Kidney (tissue), 14 donors: ENCODE results near the gene RBMS3. TPM values are rescaled to one million over a fixed set of nuclear protein-coding genes. Genes with fewer than 3 reads are reported as not detected.
"Not testable (repeated sequence)": the region's sequence is repeated elsewhere in the genome, so short reads cannot be mapped to it uniquely, and the experiment has no call there.

Experiments used
- DNase-seq, 5 donors: peaks; one replicate each; pipeline ENCODE4 v3.0.0-alpha.2; 2013 to 2020
- FAIRE-seq: peaks from 2 replicates; lab custom pipeline; 2012; peaks lifted over from hg19 to GRCh38; lab: Jason Lieb, UNC
- H3K27ac ChIP-seq, 2 donors: one replicate each; pipeline ENCODE4 v1.7.0; 2013; ENCODE audit warnings: low read depth in 2 of 2, low read length in 2 of 2, inconsistent platforms in 1 of 2
- H3K27me3 ChIP-seq: one replicate; pipeline ENCODE4 v1.7.1; 2013; ENCODE audit warnings: low read length, inconsistent platforms; ENCODE audit not compliant: control insufficient read depth, insufficient read depth
- H3K36me3 ChIP-seq, 3 donors: one replicate each; pipeline versions ENCODE4 v1.7.0 to v1.7.1; 2013; ENCODE audit warnings: low read length in 3 of 3, control low read depth in 1 of 3, inconsistent platforms in 1 of 3; ENCODE audit not compliant: insufficient read depth in 3 of 3, control insufficient read depth in 2 of 3
- H3K4me1 ChIP-seq, 3 donors: one replicate each; pipeline versions ENCODE4 v1.7.0 to v1.7.1; 2013; ENCODE audit warnings: low read length in 3 of 3, inconsistent platforms in 1 of 3, low read depth in 1 of 3; ENCODE audit not compliant: control insufficient read depth in 2 of 3, insufficient read depth in 2 of 3
- H3K4me3 ChIP-seq, 3 donors: one replicate each; pipeline versions ENCODE4 v1.7.0 to v1.8.1; 2013; ENCODE audit warnings: low read length in 3 of 3, control low read depth in 1 of 3, inconsistent platforms in 1 of 3
- H3K9ac ChIP-seq, 3 donors: one replicate each; pipeline versions ENCODE4 v1.7.0 to v1.7.1; 2013; ENCODE audit warnings: low read length in 3 of 3, control low read depth in 1 of 3, inconsistent platforms in 1 of 3
- H3K9me3 ChIP-seq, 3 donors: one replicate each; pipeline versions ENCODE4 v1.7.0 to v1.7.1; 2013; ENCODE audit warnings: low read length in 3 of 3, control low read depth in 1 of 3, inconsistent platforms in 1 of 3; ENCODE audit not compliant: control insufficient read depth in 2 of 3, insufficient read depth in 1 of 3
- intact Hi-C: fragments of 100-400 bp; cut with DNase I; formaldehyde crosslinking; loops from one replicate; pipeline ENCODE4 v1.11.1; 2022
- polyA plus RNA-seq: library from polyadenylated mRNA; stranded (reverse); fragments of 350-450 nt; fragmentation: Illumina TruSeq; extraction: RNeasy Lipid Tissue Mini Kit (QIAGEN cat#74804); gene quantifications from one replicate; pipeline ENCODE4 v1.2.3, GENCODE V29; 2014; ENCODE audit warnings: low read depth, low replicate concordance; ENCODE audit not compliant: insufficient read depth
- total RNA-seq: library from RNA; stranded (reverse); fragmentation: NEBNext Ultra II Directional; extraction: Animal tissue kit (Norgen Biotek cat#: 25700); gene quantifications from one replicate; pipeline ENCODE4 v1.2.1, GENCODE V29; 2021
- TF ChIP-seq, protein P1 (sequence below): IDR thresholded peaks from 3 replicates; pipeline ENCODE4 v1.5.1; 2012; ENCODE audit warnings: mild to moderate bottlenecking, moderate library complexity, borderline replicate concordance; ENCODE audit not compliant: insufficient read depth; ENCODE audit errors: extremely low read depth
- donor health status: control.
- donor health status: control.
- donor health status: control.
- donor health status: control.
- donor health status: control.
- donor health status: DM: yes; HTN: yes; CAD: no.
- donor health status: Normal renal cell carcinoma (clear cell type).

RBMS3 gene
- total and polyA plus RNA-seq, 2 donors from 2014 or later: 3.2 to 48.8 TPM

DNA sequence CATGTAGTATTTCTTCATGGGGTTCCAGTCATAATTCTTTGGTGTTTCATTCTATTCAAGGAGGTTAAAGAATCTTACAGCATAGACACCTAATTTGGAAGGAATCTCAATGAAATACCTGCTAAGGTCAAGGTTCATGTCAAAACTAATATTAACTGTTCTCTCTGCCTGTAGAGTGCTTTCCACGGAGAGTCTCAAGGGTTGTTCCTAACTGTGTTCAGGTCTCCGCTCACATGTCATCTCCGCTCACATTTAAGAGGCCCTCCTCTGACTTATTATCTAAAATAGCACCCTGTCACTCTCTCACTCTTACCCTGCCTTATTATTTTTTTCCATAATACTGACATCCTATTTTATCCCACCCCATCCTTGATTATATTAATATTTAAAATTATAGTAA, 239.9 kb downstream of the RBMS3 start:
- FAIRE-seq (no peak), DNase-seq (no peak)
- H3K9me3 ChIP-seq: no peaks in the 10 kb centered on the region
- no peak overlapping the region for H3K4me3 ChIP-seq
- H3K27me3 ChIP-seq: no peaks in the 10 kb centered on the region
- TF ChIP-seq, protein P1, sequence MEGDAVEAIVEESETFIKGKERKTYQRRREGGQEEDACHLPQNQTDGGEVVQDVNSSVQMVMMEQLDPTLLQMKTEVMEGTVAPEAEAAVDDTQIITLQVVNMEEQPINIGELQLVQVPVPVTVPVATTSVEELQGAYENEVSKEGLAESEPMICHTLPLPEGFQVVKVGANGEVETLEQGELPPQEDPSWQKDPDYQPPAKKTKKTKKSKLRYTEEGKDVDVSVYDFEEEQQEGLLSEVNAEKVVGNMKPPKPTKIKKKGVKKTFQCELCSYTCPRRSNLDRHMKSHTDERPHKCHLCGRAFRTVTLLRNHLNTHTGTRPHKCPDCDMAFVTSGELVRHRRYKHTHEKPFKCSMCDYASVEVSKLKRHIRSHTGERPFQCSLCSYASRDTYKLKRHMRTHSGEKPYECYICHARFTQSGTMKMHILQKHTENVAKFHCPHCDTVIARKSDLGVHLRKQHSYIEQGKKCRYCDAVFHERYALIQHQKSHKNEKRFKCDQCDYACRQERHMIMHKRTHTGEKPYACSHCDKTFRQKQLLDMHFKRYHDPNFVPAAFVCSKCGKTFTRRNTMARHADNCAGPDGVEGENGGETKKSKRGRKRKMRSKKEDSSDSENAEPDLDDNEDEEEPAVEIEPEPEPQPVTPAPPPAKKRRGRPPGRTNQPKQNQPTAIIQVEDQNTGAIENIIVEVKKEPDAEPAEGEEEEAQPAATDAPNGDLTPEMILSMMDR: no peak
- intact Hi-C loops: no loop called here
- H3K4me1 ChIP-seq: no peaks in the 10 kb centered on the region
- no peak overlapping the region for H3K27ac ChIP-seq
- H3K36me3 ChIP-seq: no peaks in the 10 kb centered on the region
- no peak overlapping the region for H3K9ac ChIP-seq

DNA sequence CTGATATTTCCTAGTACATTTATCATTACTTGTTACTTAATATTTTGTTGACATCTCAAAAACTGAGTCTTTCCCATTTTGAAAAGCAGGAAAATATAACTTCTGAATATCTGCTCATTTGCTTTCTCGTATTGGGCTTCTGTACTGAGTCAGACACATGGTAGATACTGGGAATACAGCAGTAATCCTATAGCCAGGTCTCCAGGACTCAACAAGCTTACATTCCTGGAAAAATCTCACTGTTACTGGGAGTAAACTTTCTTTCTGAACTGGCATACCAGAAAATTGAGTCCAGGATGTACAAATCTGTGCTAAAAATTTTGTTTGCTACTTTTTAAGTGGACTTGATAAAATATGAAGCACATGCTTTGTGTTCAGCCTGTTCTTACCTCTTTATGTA, 240.4 kb downstream of the RBMS3 start:
- no peaks in the 10 kb centered on the region for H3K36me3 ChIP-seq
- H3K27ac ChIP-seq: no peak overlapping the region
- no peaks in the 10 kb centered on the region for H3K27me3 ChIP-seq
- H3K9me3 ChIP-seq: no peaks in the 10 kb centered on the region
- DNase-seq (no peak), FAIRE-seq (no peak)
- no peak overlapping the region for H3K4me3 ChIP-seq
- H3K4me1 ChIP-seq: no peaks in the 10 kb centered on the region
- intact Hi-C loops: no loop called here
- TF ChIP-seq, protein P1: no peak
- no peak overlapping the region for H3K9ac ChIP-seq

DNA sequence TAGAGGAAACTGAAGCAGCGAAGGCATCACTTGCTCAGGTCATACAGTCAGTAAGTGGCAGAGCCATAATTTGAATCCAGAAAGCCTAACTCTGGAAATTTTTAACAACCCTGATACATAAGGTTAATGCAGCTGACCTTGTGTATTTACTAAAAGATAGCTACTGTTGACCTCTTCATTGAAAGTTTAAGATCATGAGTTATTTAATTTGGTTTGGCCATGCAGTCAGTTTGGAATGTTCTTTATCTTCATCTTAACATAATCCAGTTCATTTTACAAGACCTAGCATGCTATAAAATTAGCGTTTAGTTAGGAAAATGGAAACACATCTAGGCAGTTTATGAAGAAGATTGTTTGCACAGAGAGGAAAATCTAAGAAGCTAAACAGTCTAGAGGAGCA, 240.9 kb downstream of the RBMS3 start:
- H3K9me3 ChIP-seq: no peaks in the 10 kb centered on the region
- FAIRE-seq (no peak), DNase-seq (no peak)
- H3K36me3 ChIP-seq: no peaks in the 10 kb centered on the region
- H3K27ac ChIP-seq: no peak overlapping the region
- intact Hi-C loops: no loop called here
- H3K9ac ChIP-seq: no peak overlapping the region
- no peak overlapping the region for H3K4me3 ChIP-seq
- no peaks in the 10 kb centered on the region for H3K4me1 ChIP-seq
- TF ChIP-seq, protein P1: no peak
- no peaks in the 10 kb centered on the region for H3K27me3 ChIP-seq

DNA sequence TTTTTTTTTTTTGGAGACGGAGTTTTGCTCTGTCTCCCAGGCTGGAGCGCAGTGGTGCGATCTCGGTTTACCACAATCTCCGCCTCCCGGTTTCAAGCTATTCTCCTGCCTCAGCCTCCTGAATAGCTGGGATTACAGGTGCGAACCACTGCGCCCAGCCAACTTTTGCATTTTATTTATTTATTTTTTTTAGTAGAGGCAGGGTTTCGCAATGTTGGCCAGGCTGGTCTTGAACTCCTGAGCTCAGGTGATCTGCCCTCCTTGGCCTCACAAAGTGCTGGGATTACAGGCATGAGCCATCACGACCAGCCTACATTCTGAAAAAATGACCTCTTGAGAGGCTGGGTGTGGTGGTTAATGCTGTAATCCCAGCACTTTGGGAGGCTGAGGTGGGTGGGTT, 243.6 kb downstream of the RBMS3 start:
- H3K4me1 ChIP-seq, FAIRE-seq, H3K4me3 ChIP-seq, DNase-seq, H3K9me3 ChIP-seq, H3K36me3 ChIP-seq, H3K9ac ChIP-seq, intact Hi-C loops, H3K27me3 ChIP-seq, H3K27ac ChIP-seq: not testable (repeated sequence)
